Measurements from ENCODE around the gene SP9. TPM values are rescaled to one million over a fixed set of nuclear protein-coding genes. Genes with fewer than 3 reads are reported as not detected.

The SP9 gene
- total RNA-seq, 1 donor, result not detected

- TF ChIP-seq CTCF (IDR thresholded peaks at IDR 0.05; ENCODE audit: extremely low read depth, low read depth, low read length), result no peak
- Histone ChIP-seq H3K4me2 (ENCODE audit: insufficient read depth, low read length) (peak overlapping the region; percentile 56), H3K27me3 (ENCODE audit: insufficient read depth, low read length) (peaks cover 95% of the 10 kb centered on the region), H4K20me1 (ENCODE audit: insufficient read depth, low read length) (peaks cover 6% of the 10 kb centered on the region), H2AFZ (ENCODE audit: low read length) (no peak overlapping the region), H3K9me3 (ENCODE audit: low read depth, low read length) (no peaks in the 10 kb centered on the region), H3K36me3 (ENCODE audit: insufficient read depth, low read length) (no peaks in the 10 kb centered on the region), H3K27ac (ENCODE audit: low read depth, low read length) (no peak overlapping the region), H3K4me1 (ENCODE audit: insufficient read depth, low read length) (peaks cover 12% of the 10 kb centered on the region), H3K79me2 (ENCODE audit: insufficient read depth, low read length) (no peaks in the 10 kb centered on the region), H3K4me3 (ENCODE audit: insufficient read depth, low read length) (peak overlapping the region; percentile 21)
- DNase-seq (ENCODE audit: insufficient read length, low spot score, missing footprints), result peak; percentile 79
These were observed 5.9 kb downstream of the SP9 start for GRCh38 chr2:174340400-174341292.

- Histone ChIP-seq H3K4me3 (ENCODE audit: insufficient read depth, low read length) (peak overlapping the region; percentile 57), H3K79me2 (ENCODE audit: insufficient read depth, low read length) (no peaks in the 10 kb centered on the region), H3K36me3 (ENCODE audit: insufficient read depth, low read length) (no peaks in the 10 kb centered on the region), H3K4me2 (ENCODE audit: insufficient read depth, low read length) (peak overlapping the region; percentile 78), H3K27me3 (ENCODE audit: insufficient read depth, low read length) (peaks cover 87% of the 10 kb centered on the region), H3K4me1 (ENCODE audit: insufficient read depth, low read length) (peaks cover 12% of the 10 kb centered on the region), H2AFZ (ENCODE audit: low read length) (peak overlapping the region; percentile 85), H4K20me1 (ENCODE audit: insufficient read depth, low read length) (peaks cover 6% of the 10 kb centered on the region), H3K27ac (ENCODE audit: low read depth, low read length) (no peak overlapping the region), H3K9me3 (ENCODE audit: low read depth, low read length) (no peaks in the 10 kb centered on the region)
- peak; percentile 97 for DNase-seq (ENCODE audit: insufficient read length, low spot score, missing footprints)
- TF ChIP-seq CTCF (IDR thresholded peaks at IDR 0.05; ENCODE audit: extremely low read depth, low read depth, low read length), result peak; percentile 97
These were observed 6.7 kb downstream of the SP9 start for GRCh38 chr2:174341293-174341994.

GRCh38 chr2:174341995-174342685 is 7.4 kb downstream of the SP9 start:
- Histone ChIP-seq H4K20me1 (ENCODE audit: insufficient read depth, low read length) (peaks cover 6% of the 10 kb centered on the region), H3K4me2 (ENCODE audit: insufficient read depth, low read length) (peak overlapping the region; percentile 78), H3K4me3 (ENCODE audit: insufficient read depth, low read length) (peak overlapping the region; percentile 57), H3K27ac (ENCODE audit: low read depth, low read length) (no peak overlapping the region), H3K79me2 (ENCODE audit: insufficient read depth, low read length) (no peaks in the 10 kb centered on the region), H3K36me3 (ENCODE audit: insufficient read depth, low read length) (no peaks in the 10 kb centered on the region), H3K4me1 (ENCODE audit: insufficient read depth, low read length) (peaks cover 12% of the 10 kb centered on the region), H3K27me3 (ENCODE audit: insufficient read depth, low read length) (peaks cover 80% of the 10 kb centered on the region), H3K9me3 (ENCODE audit: low read depth, low read length) (no peaks in the 10 kb centered on the region), H2AFZ (ENCODE audit: low read length) (peak overlapping the region; percentile 85)
- TF ChIP-seq CTCF (IDR thresholded peaks at IDR 0.05; ENCODE audit: extremely low read depth, low read depth, low read length), result no peak
- DNase-seq (ENCODE audit: insufficient read length, low spot score, missing footprints), result peak; percentile 90

All from osteoblast (primary cell).